Adrenal gland (tissue), 12 donors: ENCODE results near the gene CYS1. TPM values are rescaled to one million over a fixed set of nuclear protein-coding genes. Genes with fewer than 3 reads are reported as not detected.

Source experiments
- DNase-seq, 7 donors: peaks; one replicate each; pipeline ENCODE4 v3.0.0-alpha.2; 2019 to 2020
- H3K27ac ChIP-seq, 5 donors: fragments of 200-600 bp; sonication (generic) in 4 of 5; 1 replicate in 3 of 5; 2 replicates in 2 of 5; pipeline versions ENCODE4 v1.5.1 to v1.8.0; 2016 to 2020; ENCODE audit warnings: mild to moderate bottlenecking in 1 of 5
- H3K27me3 ChIP-seq: fragments of 200-600 bp; 2 replicates; pipeline ENCODE4 v1.8.0; 2021
- H3K36me3 ChIP-seq, 2 donors: fragments of 200-600 bp; replicated peaks in 1 of 2; 1 replicate in 1 of 2; 2 replicates in 1 of 2; pipeline versions ENCODE4 v1.5.1 to v1.8.0; 2018 to 2022
- H3K4me1 ChIP-seq, 2 donors: fragments of 200-600 bp; replicated peaks in 1 of 2; 1 replicate in 1 of 2; 2 replicates in 1 of 2; pipeline versions ENCODE4 v1.5.1 to v1.8.0; 2018 to 2021
- H3K4me3 ChIP-seq, 4 donors: fragments of 200-600 bp; sonication (generic) in 3 of 4; one replicate each; pipeline ENCODE4 v1.5.1; 2016 to 2018
- H3K9me3 ChIP-seq, 3 donors: fragments of 200-600 bp; sonication (generic) in 1 of 3; replicated peaks in 1 of 3; 1 replicate in 2 of 3; 2 replicates in 1 of 3; pipeline versions ENCODE4 v1.5.1 to v1.8.0; 2016 to 2021
- POLR2A ChIP-seq, 2 donors: fragments of 450-650 bp; IDR thresholded peaks; one replicate each; pipeline ENCODE4 v1.6.1; 2017; ENCODE audit warnings: antibody characterized with exemption in 2 of 2, mild to moderate bottlenecking in 2 of 2, moderate library complexity in 1 of 2
- WGBS, 4 donors: extraction: QIAGEN DNeasy Blood & Tissue Kit in 2 of 4; methylation state at CpG; one replicate each; pipeline versions ENCODE4 v1.1.5 to v1.1.7; 2013 to 2017; 5-methylcytosine and 5-hydroxymethylcytosine counted together
- intact Hi-C, 2 donors: fragments of 100-400 bp; cut with DNase I; formaldehyde crosslinking; loops; one replicate each; pipeline versions ENCODE4 v1.14.1 to v1.15.0; 2022 to 2023
- polyA plus RNA-seq, 3 donors: library from polyadenylated mRNA; stranded (reverse); fragments of 200-250 nt in 2 of 3; fragments of 350-450 nt in 1 of 3; fragmentation: Illumina TruSeq in 1 of 3; extraction: RNeasy Lipid Tissue Mini Kit (QIAGEN cat#74804) in 1 of 3; gene quantifications; one replicate each; pipeline ENCODE4 v1.2.3, GENCODE V29; 2013 to 2014
- total RNA-seq, 9 donors: library from RNA; depleted of rRNA in 4 of 9; stranded (reverse); fragments of >200 nt in 4 of 9; fragments of 120-200 nt in 1 of 9; fragmentation: NEBNext Ultra II Directional in 1 of 9; extraction: Animal tissue kit (Norgen Biotek cat#: 25700) in 1 of 9; gene quantifications; one replicate each; pipeline versions ENCODE4 v1.1.0 to v1.2.4, GENCODE V29; 2013 to 2023
- TF ChIP-seq, protein P1 (sequence below), 6 experiments: fragments of 450-650 bp in 4 of 6; fragments of 200-600 bp in 2 of 6; sonication (generic) in 1 of 6; IDR thresholded peaks; 1 replicate in 5 of 6; 2 replicates in 1 of 6; pipeline versions ENCODE4 v1.5.1 to v1.8.0; 2016 to 2021; ENCODE audit warnings: antibody characterized with exemption in 6 of 6, mild to moderate bottlenecking in 2 of 6, moderate library complexity in 1 of 6
- donor health status: healthy with polysubstance abuse.
- donor health status: Bipolar disorder and iron deficiency.
- donor health status: DM: yes; HTN: yes; CAD: no.
- donor health status: DM: no; HTN: no; CAD: no.
- donor health status: DM: no; HTN: no; CAD: no.
- donor health status: DM: yes; HTN: yes; CAD: no.

CYS1 gene
- total and polyA plus RNA-seq, 12 donors, result 0.05 to 3.6 (median 1.1) TPM

DNA sequence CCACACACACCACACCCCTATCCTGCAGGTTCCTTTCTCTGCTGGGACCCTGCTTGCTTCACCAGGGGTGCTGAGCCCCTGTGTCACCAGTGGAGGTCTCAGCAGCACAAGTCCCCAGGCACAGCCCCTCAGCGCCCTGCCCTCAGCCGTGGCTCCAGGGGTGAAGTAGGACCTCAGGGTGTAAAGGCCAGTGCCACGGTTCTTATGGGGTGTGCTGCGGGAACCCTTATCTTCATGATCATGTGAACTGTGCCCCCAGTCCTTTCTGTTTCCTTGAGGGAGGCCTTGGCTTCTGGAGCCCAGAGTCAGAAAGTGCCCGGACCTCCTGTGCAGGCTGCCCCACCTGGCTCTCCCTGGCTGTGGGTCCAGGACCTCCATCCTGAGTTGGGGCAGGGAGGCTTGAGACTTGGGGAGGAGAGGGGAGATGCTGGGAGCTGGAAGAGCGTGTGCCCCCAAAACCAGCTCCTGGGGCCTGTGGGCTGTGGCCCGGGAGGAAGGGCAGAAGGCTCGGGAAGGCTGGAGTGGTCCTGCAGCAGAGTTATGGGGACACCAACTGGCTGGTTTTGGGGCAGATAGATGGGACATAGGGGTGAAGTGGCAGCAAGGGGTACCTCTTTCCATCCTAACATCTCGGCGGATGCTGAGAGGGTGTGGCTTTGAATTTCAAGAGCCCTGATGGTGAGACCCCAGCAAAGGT, 57.1 kb downstream of the CYS1 start:
- WGBS, 4 donors, result 83 to 87% (median 86%) methylated on average over 5 to 10 of the region's 10 CpGs
- H3K4me3 ChIP-seq, result no peak overlapping the region
- H3K27ac ChIP-seq, result no peak overlapping the region
- H3K27me3 ChIP-seq, result no peaks in the 10 kb centered on the region
- H3K36me3 ChIP-seq, result no peaks in the 10 kb centered on the region
- no peaks in the 10 kb centered on the region for H3K9me3 ChIP-seq
- no peaks in the 10 kb centered on the region for H3K4me1 ChIP-seq
- peak in 1 of 7 donors; percentile 10 for DNase-seq
- TF ChIP-seq, protein P1, sequence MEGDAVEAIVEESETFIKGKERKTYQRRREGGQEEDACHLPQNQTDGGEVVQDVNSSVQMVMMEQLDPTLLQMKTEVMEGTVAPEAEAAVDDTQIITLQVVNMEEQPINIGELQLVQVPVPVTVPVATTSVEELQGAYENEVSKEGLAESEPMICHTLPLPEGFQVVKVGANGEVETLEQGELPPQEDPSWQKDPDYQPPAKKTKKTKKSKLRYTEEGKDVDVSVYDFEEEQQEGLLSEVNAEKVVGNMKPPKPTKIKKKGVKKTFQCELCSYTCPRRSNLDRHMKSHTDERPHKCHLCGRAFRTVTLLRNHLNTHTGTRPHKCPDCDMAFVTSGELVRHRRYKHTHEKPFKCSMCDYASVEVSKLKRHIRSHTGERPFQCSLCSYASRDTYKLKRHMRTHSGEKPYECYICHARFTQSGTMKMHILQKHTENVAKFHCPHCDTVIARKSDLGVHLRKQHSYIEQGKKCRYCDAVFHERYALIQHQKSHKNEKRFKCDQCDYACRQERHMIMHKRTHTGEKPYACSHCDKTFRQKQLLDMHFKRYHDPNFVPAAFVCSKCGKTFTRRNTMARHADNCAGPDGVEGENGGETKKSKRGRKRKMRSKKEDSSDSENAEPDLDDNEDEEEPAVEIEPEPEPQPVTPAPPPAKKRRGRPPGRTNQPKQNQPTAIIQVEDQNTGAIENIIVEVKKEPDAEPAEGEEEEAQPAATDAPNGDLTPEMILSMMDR (IDR thresholded peaks at IDR 0.05), result peak in 1 of 6 experiments; percentile 4
- TF ChIP-seq POLR2A (IDR thresholded peaks at IDR 0.05), result no peak
- intact Hi-C loops, result no loop called here

DNA sequence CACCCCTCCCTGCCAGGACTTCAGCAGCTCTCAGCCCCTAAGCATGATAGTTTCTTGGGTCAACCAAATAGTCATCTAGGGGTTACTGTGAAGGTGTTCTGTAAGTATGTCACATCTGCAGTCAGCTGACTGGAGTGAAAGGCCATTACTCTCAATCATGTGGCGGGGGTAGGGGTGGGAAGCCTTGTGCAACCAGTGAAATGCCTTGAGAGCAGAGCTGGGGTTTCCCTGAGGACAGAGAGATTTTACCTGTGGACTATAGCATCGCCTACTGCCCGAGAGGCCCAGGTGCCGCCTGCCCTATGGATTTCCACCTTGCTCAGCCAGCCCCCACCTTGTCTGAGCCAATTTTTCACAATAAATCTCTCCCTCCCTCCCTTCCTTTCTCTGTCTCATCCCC, 57.8 kb downstream of the CYS1 start:
- DNase-seq, result peak in 1 of 7 donors; percentile 3
- H3K4me1 ChIP-seq, result no peaks in the 10 kb centered on the region
- H3K9me3 ChIP-seq, result no peaks in the 10 kb centered on the region
- H3K4me3 ChIP-seq, result no peak overlapping the region
- H3K36me3 ChIP-seq, result no peaks in the 10 kb centered on the region
- intact Hi-C loops, result no loop called here
- H3K27me3 ChIP-seq, result no peaks in the 10 kb centered on the region
- no peak for TF ChIP-seq POLR2A (IDR thresholded peaks at IDR 0.05)
- TF ChIP-seq, protein P1 (IDR thresholded peaks at IDR 0.05), result no peak
- 92 to 96% (median 95%) methylated on average over 3 to 4 of the region's 4 CpGs for WGBS, 4 donors
- no peak overlapping the region for H3K27ac ChIP-seq

DNA sequence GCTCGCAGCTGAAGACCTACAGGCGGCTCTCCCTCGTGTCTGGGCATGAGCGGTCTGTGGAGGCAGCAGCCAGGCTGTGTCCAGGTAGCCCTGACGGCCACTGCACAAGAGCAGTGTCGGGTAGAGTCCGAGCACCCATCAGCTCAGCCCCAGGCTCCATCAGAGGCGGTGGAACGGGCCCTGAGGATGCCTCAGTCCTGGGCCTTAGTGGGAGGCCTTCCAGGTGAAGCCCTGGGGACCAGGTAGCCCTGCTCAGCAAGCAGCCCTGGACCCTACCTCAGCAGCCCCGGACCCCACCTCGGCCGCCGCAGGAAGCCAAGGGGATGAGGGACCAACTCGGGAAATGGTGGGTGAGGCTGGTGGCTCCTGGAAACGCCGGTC, 58.2 kb downstream of the CYS1 start:
- DNase-seq, result peak in 1 of 7 donors; percentile 3
- WGBS, 4 donors, result 90 to 96% (median 92%) methylated on average over 2 to 16 of the region's 16 CpGs

DNA sequence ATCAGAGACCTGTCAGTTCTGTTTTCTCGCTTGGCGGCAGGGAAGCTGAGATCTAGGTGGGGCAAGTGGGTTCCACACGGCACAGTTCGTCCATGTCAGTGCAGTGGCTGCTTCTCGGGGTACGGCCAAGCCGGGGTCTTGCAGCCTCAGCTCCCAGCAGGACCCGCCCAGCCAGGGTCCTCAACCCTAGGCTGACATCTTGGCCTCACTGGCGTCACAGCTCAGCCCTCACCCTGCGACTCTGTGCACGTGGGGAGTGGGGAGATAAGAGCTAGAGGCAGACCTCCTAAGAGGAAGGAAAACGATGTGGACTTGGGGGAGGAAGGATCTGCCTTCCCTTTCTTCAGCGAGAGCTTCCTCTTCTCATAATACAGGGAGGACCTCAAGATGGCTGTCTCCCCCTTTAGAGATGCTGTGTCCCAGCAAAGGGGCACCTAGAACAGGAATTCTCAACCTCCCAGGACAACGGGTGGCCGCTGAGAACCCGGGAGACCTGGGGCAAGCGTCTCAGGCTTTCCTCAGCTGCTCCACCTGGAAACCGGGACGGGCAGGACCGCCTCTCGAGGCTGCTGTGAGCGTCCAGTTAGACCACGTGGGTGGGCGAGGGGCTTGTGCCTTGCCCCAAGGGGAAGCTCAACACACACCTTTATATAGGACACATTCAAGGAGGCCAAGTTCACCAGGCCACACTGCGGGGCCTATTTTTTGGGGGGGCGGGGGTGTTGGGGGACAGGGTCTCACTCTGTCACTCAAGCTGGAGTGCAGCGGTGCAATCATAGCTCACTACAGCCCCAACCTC, 60.4 kb downstream of the CYS1 start:
- 84 to 88% (median 86%) methylated on average over 12 to 27 of the region's 27 CpGs for WGBS, 4 donors
- Histone ChIP-seq H3K9me3 (no peaks in the 10 kb centered on the region), H3K27ac (no peak overlapping the region), H3K36me3 (no peaks in the 10 kb centered on the region), H3K4me3 (no peak overlapping the region), H3K4me1 (no peaks in the 10 kb centered on the region), H3K27me3 (no peaks in the 10 kb centered on the region)
- intact Hi-C loops, result no loop called here
- TF ChIP-seq, protein P1 (IDR thresholded peaks at IDR 0.05), result no peak
- no peak for TF ChIP-seq POLR2A (IDR thresholded peaks at IDR 0.05)
- peak in 1 of 7 donors; percentile 13 for DNase-seq

More for the DNA sequence above, 58.2 kb downstream of the CYS1 start:
- TF ChIP-seq, protein P1 (IDR thresholded peaks at IDR 0.05), result no peak
- TF ChIP-seq POLR2A (IDR thresholded peaks at IDR 0.05), result no peak
- H3K4me1 ChIP-seq, result no peaks in the 10 kb centered on the region
- no peak overlapping the region for H3K4me3 ChIP-seq
- no peaks in the 10 kb centered on the region for H3K9me3 ChIP-seq
- no peak overlapping the region for H3K27ac ChIP-seq
- intact Hi-C loops, result no loop called here
- H3K27me3 ChIP-seq, result no peaks in the 10 kb centered on the region
- H3K36me3 ChIP-seq, result no peaks in the 10 kb centered on the region
